SK-N-MC (cell line): ENCODE data around the gene FOXF2.
"Not testable (repeated sequence)": the region's sequence is repeated elsewhere in the genome, so short reads cannot be mapped to it uniquely, and the experiment has no call there.

Experiments
- DNase-seq: peaks from one replicate; pipeline ENCODE4 v3.0.0-alpha.2; 2011; ENCODE audit warnings: low read depth, low spot score
- H3K27ac ChIP-seq: fragments of 200-600 bp; sonication (generic); 2 replicates; pipeline ENCODE4 v1.5.1; 2016; ENCODE audit warnings: mixed run types
- H3K36me3 ChIP-seq: fragments of 200-600 bp; sonication (generic); 2 replicates; pipeline ENCODE4 v1.6.1; 2017; ENCODE audit warnings: antibody characterized with exemption, low read length, mixed read lengths; ENCODE audit not compliant: insufficient read depth
- H3K4me3 ChIP-seq: fragments of 200-600 bp; sonication (generic); 2 replicates; pipeline ENCODE4 v1.5.1; 2016
- H3K9ac ChIP-seq: fragments of 200-600 bp; sonication (generic); 2 replicates; pipeline ENCODE4 v1.8.0; 2017; ENCODE audit warnings: mixed run types, mixed read lengths; ENCODE audit not compliant: insufficient read length
- H3K9me3 ChIP-seq: fragments of 200-600 bp; sonication (generic); 2 replicates; pipeline ENCODE4 v1.6.1; 2017; ENCODE audit warnings: low read depth, mild to moderate bottlenecking, antibody characterized with exemption, low read length, moderate library complexity, mixed read lengths
- EZH2 ChIP-seq: fragments of 200-600 bp; sonication (generic); IDR thresholded peaks from one replicate; pipeline ENCODE4 v1.6.1; 2017; ENCODE audit warnings: antibody characterized with exemption
- FOXP2 ChIP-seq: optimal IDR thresholded peaks from 2 replicates; pipeline ENCODE3; 2011; ENCODE audit warnings: mild to moderate bottlenecking, moderate library complexity; ENCODE audit not compliant: insufficient read depth; ENCODE audit errors: extremely low read length, control extremely low read depth
- POLR2AphosphoS5 ChIP-seq: IDR thresholded peaks from 2 replicates; pipeline ENCODE4 v1.6.1; 2012; ENCODE audit warnings: mild to moderate bottlenecking, low read depth, low read length, borderline replicate concordance

The FOXF2 gene

GRCh38 chr6:1389369-1390132 lies at the start of gene FOXF2:
TSS of gene FOXF2 (plus strand) at chr6:1389576. CDS start at chr6:1389948, 372 bp downstream.
- Histone ChIP-seq H3K9ac (peak within 1 kb of the TSS; percentile 75), H3K9me3 (no peaks in the 10 kb centered on the region), H3K27ac (no peak within 1 kb of the TSS), H3K4me3 (peak within 1 kb of the TSS; percentile 88), H3K36me3 (no peaks in the 10 kb centered on the region)
- TF ChIP-seq POLR2AphosphoS5 (no peak), FOXP2 (no peak), EZH2 (no peak)
- DNase-seq = no peak

GRCh38 chr6:1346101-1346500 lies 43.3 kb upstream of the FOXF2 start:
- Histone ChIP-seq H3K4me3 (no peak overlapping the region), H3K9ac (no peak overlapping the region), H3K9me3 (no peaks in the 10 kb centered on the region), H3K36me3 (no peaks in the 10 kb centered on the region), H3K27ac (no peak overlapping the region)
- DNase-seq = no peak
- TF ChIP-seq EZH2 (no peak), POLR2AphosphoS5 (no peak)

GRCh38 chr6:1346558-1347091 lies 42.8 kb upstream of the FOXF2 start:
- no peak overlapping the region for H3K9ac ChIP-seq
- H3K9me3 ChIP-seq = no peaks in the 10 kb centered on the region
- H3K4me3 ChIP-seq = no peak overlapping the region
- DNase-seq = no peak
- no peaks in the 10 kb centered on the region for H3K36me3 ChIP-seq
- TF ChIP-seq EZH2 = no peak
- no peak for TF ChIP-seq FOXP2
- TF ChIP-seq POLR2AphosphoS5 = no peak
- H3K27ac ChIP-seq = no peak overlapping the region

GRCh38 chr6:1347161-1347560 lies 42.2 kb upstream of the FOXF2 start:
- TF ChIP-seq EZH2 = no peak
- no peak for TF ChIP-seq FOXP2
- no peak for TF ChIP-seq POLR2AphosphoS5
- H3K9ac ChIP-seq = no peak overlapping the region
- no peak for DNase-seq

GRCh38 chr6:1348675-1349074 lies 40.7 kb upstream of the FOXF2 start:
- no peak overlapping the region for H3K27ac ChIP-seq

More at GRCh38 chr6:1347161-1347560, 42.2 kb upstream of the FOXF2 start:
- Histone ChIP-seq H3K9me3 (no peaks in the 10 kb centered on the region), H3K27ac (no peak overlapping the region), H3K36me3 (no peaks in the 10 kb centered on the region), H3K4me3 (no peak overlapping the region)

GRCh38 chr6:1349655-1350054 lies 39.7 kb upstream of the FOXF2 start:
- DNase-seq = no peak
- H3K9ac ChIP-seq = no peak overlapping the region
- no peaks in the 10 kb centered on the region for H3K9me3 ChIP-seq
- no peaks in the 10 kb centered on the region for H3K36me3 ChIP-seq
- no peak overlapping the region for H3K27ac ChIP-seq
- no peak overlapping the region for H3K4me3 ChIP-seq
- TF ChIP-seq FOXP2 (no peak), POLR2AphosphoS5 (no peak), EZH2 (no peak)

More at GRCh38 chr6:1348675-1349074, 40.7 kb upstream of the FOXF2 start:
- Histone ChIP-seq H3K4me3 (no peak overlapping the region), H3K36me3 (no peaks in the 10 kb centered on the region), H3K9me3 (no peaks in the 10 kb centered on the region), H3K9ac (no peak overlapping the region)
- TF ChIP-seq EZH2 = no peak
- TF ChIP-seq POLR2AphosphoS5 = no peak
- TF ChIP-seq FOXP2 = no peak
- DNase-seq = no peak

GRCh38 chr6:1351381-1352008 lies 37.9 kb upstream of the FOXF2 start:
- Histone ChIP-seq H3K36me3 (no peaks in the 10 kb centered on the region), H3K9ac (no peak overlapping the region), H3K9me3 (no peaks in the 10 kb centered on the region), H3K4me3 (no peak overlapping the region), H3K27ac (no peak overlapping the region)
- DNase-seq = no peak
- TF ChIP-seq EZH2 (no peak), POLR2AphosphoS5 (no peak), FOXP2 (no peak)

- H3K36me3 ChIP-seq, DNase-seq, H3K27ac ChIP-seq, H3K4me3 ChIP-seq, H3K9ac ChIP-seq, H3K9me3 ChIP-seq: not testable (repeated sequence)
Observed at GRCh38 chr6:1355068-1355467, 34.3 kb upstream of the FOXF2 start.

- H3K9me3 ChIP-seq, H3K27ac ChIP-seq, DNase-seq, H3K9ac ChIP-seq, H3K4me3 ChIP-seq, H3K36me3 ChIP-seq: not testable (repeated sequence)
Observed at GRCh38 chr6:1361717-1362116, 27.7 kb upstream of the FOXF2 start.
